ENCODE results near the gene XPR1.

XPR1 gene

GRCh38 chr1:180778782-180779398 is 147.1 kb downstream of the XPR1 start:
- DNase-seq (ENCODE audit: low read depth), result peak; percentile 2
- no peak overlapping the region for H3K4me3 ChIP-seq (replicated peaks; ENCODE audit: low read depth, low read length)
- TF ChIP-seq, protein P1, sequence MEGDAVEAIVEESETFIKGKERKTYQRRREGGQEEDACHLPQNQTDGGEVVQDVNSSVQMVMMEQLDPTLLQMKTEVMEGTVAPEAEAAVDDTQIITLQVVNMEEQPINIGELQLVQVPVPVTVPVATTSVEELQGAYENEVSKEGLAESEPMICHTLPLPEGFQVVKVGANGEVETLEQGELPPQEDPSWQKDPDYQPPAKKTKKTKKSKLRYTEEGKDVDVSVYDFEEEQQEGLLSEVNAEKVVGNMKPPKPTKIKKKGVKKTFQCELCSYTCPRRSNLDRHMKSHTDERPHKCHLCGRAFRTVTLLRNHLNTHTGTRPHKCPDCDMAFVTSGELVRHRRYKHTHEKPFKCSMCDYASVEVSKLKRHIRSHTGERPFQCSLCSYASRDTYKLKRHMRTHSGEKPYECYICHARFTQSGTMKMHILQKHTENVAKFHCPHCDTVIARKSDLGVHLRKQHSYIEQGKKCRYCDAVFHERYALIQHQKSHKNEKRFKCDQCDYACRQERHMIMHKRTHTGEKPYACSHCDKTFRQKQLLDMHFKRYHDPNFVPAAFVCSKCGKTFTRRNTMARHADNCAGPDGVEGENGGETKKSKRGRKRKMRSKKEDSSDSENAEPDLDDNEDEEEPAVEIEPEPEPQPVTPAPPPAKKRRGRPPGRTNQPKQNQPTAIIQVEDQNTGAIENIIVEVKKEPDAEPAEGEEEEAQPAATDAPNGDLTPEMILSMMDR (IDR thresholded peaks at IDR 0.05; ENCODE audit: low read length, missing control alignments), result peak; percentile 41

- TF ChIP-seq, protein P1 (IDR thresholded peaks at IDR 0.05; ENCODE audit: low read length, missing control alignments), result no peak
- no peak overlapping the region for H3K4me3 ChIP-seq (replicated peaks; ENCODE audit: low read depth, low read length)
- no peak for DNase-seq (ENCODE audit: low read depth)
Measured at GRCh38 chr1:180779584-180779983, 147.8 kb downstream of the XPR1 start.

DNA sequence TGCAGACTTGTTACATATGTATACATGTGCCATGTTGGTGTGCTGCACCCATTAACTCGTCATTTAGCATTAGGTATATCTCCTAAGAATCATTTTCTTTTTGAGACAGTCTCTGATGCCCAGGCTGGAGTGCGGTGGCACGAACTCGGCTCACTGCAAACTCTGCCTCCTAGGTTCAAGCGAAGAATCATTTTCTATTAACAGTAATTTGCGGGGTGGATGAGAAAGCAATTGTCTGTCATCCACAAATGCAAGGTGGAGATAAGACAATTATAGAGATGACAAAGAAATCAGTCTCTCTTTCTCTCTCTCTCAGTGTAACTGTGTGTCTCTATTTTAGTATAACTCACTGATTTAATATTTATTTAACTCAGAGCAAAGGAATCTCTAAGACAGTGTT is 149.9 kb downstream of the XPR1 start:
- DNase-seq (ENCODE audit: low read depth), result no peak
- TF ChIP-seq, protein P1 (IDR thresholded peaks at IDR 0.05; ENCODE audit: low read length, missing control alignments), result no peak
- no peak overlapping the region for H3K4me3 ChIP-seq (replicated peaks; ENCODE audit: low read depth, low read length)

- TF ChIP-seq, protein P1 (IDR thresholded peaks at IDR 0.05; ENCODE audit: low read length, missing control alignments), result no peak
- H3K4me3 ChIP-seq (replicated peaks; ENCODE audit: low read depth, low read length), result no peak overlapping the region
- DNase-seq (ENCODE audit: low read depth), result no peak
Measured at GRCh38 chr1:180785291-180785690, 153.5 kb downstream of the XPR1 start.

- DNase-seq (ENCODE audit: low read depth), result no peak
- TF ChIP-seq, protein P1 (IDR thresholded peaks at IDR 0.05; ENCODE audit: low read length, missing control alignments), result no peak
- no peak overlapping the region for H3K4me3 ChIP-seq (replicated peaks; ENCODE audit: low read depth, low read length)
Measured at GRCh38 chr1:180785887-180786286, 154.1 kb downstream of the XPR1 start.

GRCh38 chr1:180786624-180787023 is 154.8 kb downstream of the XPR1 start:
- H3K4me3 ChIP-seq (replicated peaks; ENCODE audit: low read depth, low read length), result no peak overlapping the region
- DNase-seq (ENCODE audit: low read depth), result no peak
- TF ChIP-seq, protein P1 (IDR thresholded peaks at IDR 0.05; ENCODE audit: low read length, missing control alignments), result no peak

DNA sequence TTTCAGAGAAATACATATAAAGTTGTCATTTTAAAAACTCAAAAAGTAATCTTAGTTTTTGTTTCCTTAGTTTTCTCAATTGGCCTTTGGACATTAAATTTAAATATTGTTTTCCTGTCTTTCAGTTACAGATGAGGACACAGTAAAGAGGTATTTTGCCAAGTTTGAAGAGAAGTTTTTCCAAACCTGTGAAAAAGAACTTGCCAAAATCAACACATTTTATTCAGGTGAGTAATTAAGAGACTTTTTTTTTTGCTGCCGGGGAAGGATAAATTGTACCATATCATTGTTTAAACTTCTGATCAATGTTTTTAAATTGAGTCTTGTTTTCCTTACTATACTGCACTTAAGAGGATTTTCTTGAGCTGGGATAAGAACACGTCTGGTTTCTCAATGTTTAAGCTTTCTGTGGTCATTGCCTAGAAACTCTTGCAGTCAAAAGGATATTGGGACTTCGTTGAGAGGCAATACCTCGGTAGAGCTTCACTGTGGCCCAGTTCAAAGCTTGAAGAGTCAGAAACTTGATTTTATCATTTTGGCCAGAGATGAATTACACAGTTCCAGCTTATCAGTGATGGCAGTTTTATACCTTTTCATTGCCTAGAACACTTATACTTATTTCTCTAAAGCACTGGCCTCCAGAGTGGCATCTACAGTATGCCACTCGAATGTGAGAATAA is 155.9 kb downstream of the XPR1 start:
- TF ChIP-seq, protein P1 (IDR thresholded peaks at IDR 0.05; ENCODE audit: low read length, missing control alignments), result no peak

More for the DNA sequence above, 155.9 kb downstream of the XPR1 start:
- H3K4me3 ChIP-seq (replicated peaks; ENCODE audit: low read depth, low read length), result no peak overlapping the region
- no peak for DNase-seq (ENCODE audit: low read depth)

Data from fibroblast of pulmonary artery (primary cell).